Transverse colon (tissue), 4 donors: Measurements from ENCODE around the gene TMEM62. TPM values are rescaled to one million over a fixed set of nuclear protein-coding genes. Genes with fewer than 3 reads are reported as not detected.
A peak's percentile ranks its signal among the peaks of the same experiment; 100 is the strongest.
"Not testable (repeated sequence)": the region's sequence is repeated elsewhere in the genome, so short reads cannot be mapped to it uniquely, and the experiment has no call there.

Experiments used
- DNase-seq: peaks from one replicate; pipeline ENCODE4 v3.0.0-alpha.2; 2019
- H3K27ac ChIP-seq, 4 donors: fragments of 200-600 bp; sonication (generic); 2 replicates each; pipeline ENCODE4 v1.5.1; 2016 to 2018; ENCODE audit warnings: inconsistent platforms in 4 of 4
- H3K27me3 ChIP-seq: fragments of 200-600 bp; sonication (generic); 2 replicates; pipeline ENCODE4 v1.5.1; 2017; ENCODE audit warnings: inconsistent platforms
- H3K36me3 ChIP-seq, 4 donors: fragments of 200-600 bp; sonication (generic); 2 replicates each; pipeline ENCODE4 v1.5.1; 2017 to 2019; ENCODE audit warnings: inconsistent platforms in 4 of 4
- H3K4me1 ChIP-seq, 4 donors: fragments of 200-600 bp; sonication (generic); 2 replicates each; pipeline ENCODE4 v1.5.1; 2017 to 2020; ENCODE audit warnings: inconsistent platforms in 4 of 4
- H3K4me3 ChIP-seq, 4 donors: fragments of 200-600 bp; sonication (generic); 1 replicate in 1 of 4; 2 replicates in 3 of 4; pipeline versions ENCODE4 v1.5.1 to v1.6.1; 2017 to 2019; ENCODE audit warnings: inconsistent platforms in 4 of 4
- H3K9me3 ChIP-seq, 2 donors: fragments of 200-600 bp; sonication (generic); 2 replicates each; pipeline ENCODE4 v1.5.1; 2017 to 2019; ENCODE audit warnings: inconsistent platforms in 2 of 2
- CTCF ChIP-seq, 5 experiments: fragments of 200-600 bp in 3 of 5; fragments of 450-650 bp in 2 of 5; sonication (generic) in 3 of 5; IDR thresholded peaks; 1 replicate in 2 of 5; 2 replicates in 3 of 5; pipeline ENCODE4 v1.5.1; 2016 to 2017; ENCODE audit warnings: antibody characterized with exemption in 5 of 5, inconsistent platforms in 3 of 5, mild to moderate bottlenecking in 2 of 5, moderate library complexity in 1 of 5
- EP300 ChIP-seq: sonication (generic); formaldehyde crosslinking; IDR thresholded peaks from one replicate; pipeline ENCODE4 v1.6.1; 2017; ENCODE audit warnings: antibody characterized with exemption, low read depth
- POLR2A ChIP-seq: fragments of 450-650 bp; IDR thresholded peaks from one replicate; pipeline ENCODE4 v1.6.1; 2016; ENCODE audit warnings: antibody characterized with exemption, mild to moderate bottlenecking, moderate library complexity
- POLR2AphosphoS5 ChIP-seq, 3 donors: sonication (generic); formaldehyde crosslinking; IDR thresholded peaks; one replicate each; pipeline ENCODE4 v1.6.1; 2016; ENCODE audit warnings: antibody characterized with exemption in 3 of 3
- WGBS, 2 donors: methylation state at CpG; one replicate each; pipeline ENCODE4 v1.1.5; 2018; ENCODE audit warnings: low coverage in 1 of 2; 5-methylcytosine and 5-hydroxymethylcytosine counted together
- in situ Hi-C, 4 donors: fragments of 200-750 bp; cut with MboI; loops; one replicate each; pipeline versions ENCODE4 v1.15.0 to v1.15.1; 2017; ENCODE audit warnings: low sequenced_read_pairs in 3 of 4, low pct_ligation_motif_present in 1 of 4, low pct_unique_long_range_greater_than_20kb in 1 of 4
- intact Hi-C: fragments of 100-400 bp; cut with DNase I; formaldehyde crosslinking; loops from one replicate; pipeline ENCODE4 v1.15.1; 2023; ENCODE audit warnings: low total_unique reads
- total RNA-seq, 4 donors: library from RNA; depleted of rRNA; stranded (reverse); fragments of >200 nt; gene quantifications; one replicate each; pipeline ENCODE4 v1.1.0, GENCODE V29; 2016

TMEM62 gene
- total RNA-seq, 4 donors from 2014 or later = 21.3 to 367 (median 39.6) TPM

DNA sequence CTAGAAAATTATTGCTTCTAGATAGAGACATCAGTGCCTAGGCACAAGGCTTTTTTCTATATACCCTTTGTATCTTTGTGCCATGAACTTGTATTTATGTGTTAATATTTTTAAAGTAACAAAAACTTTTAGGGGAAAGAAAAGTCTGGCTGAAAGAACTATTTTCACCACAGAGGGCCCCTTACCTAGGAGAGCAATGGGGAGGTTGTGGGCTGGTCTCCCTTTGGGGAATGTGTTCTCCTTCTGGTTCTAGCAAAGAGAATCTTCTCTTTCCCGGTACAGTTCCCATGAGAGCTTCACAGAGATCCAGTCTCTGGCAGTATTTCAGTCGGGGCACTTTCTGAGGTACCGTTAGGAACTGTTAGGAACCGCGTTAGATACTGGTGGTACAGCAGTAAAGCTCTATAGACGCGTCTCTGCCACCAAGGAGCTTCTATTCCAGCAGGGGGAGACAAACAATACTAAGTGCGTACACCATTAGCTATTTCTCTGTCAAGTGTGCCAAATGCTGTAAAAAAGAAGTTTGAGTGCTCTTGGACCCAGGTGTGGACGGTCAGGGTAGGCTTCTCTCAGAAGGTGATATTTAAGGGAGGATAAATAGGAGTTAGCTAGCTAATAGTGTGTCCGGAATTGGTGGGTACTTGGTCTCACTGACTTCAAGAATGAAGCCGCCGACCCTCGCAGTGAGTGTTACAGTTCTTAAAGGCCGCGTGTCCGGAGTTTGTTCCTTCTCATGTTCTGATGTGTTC lies 92.0 kb downstream of the TMEM62 start:
- Histone ChIP-seq H3K27me3 (no peaks in the 10 kb centered on the region), H3K4me1 (no peaks in the 10 kb centered on the region), H3K4me3 (no peak overlapping the region), H3K36me3 (no peaks in the 10 kb centered on the region), H3K9me3 (no peaks in the 10 kb centered on the region), H3K27ac (no peak overlapping the region)
- TF ChIP-seq CTCF (IDR thresholded peaks at IDR 0.05) (peak; percentile 54 to 64 (median 60)), EP300 (no peak), POLR2AphosphoS5 (IDR thresholded peaks at IDR 0.05) (no peak)
- DNase-seq = peak; percentile 18
- in situ Hi-C loops = loop anchor here in 1 of 4 donors (5.0 kb wide), 1 partner anchor 52 kb away; no protein-coding TSS in a partner anchor
- WGBS, 2 donors = 18 to 40% methylated on average over 2 to 16 of the region's 16 CpGs
- intact Hi-C loops = loop anchor here (10.0 kb wide), 1 partner anchor 59 kb away; no protein-coding TSS in a partner anchor

- WGBS, 2 donors = 90% methylated on average over 12 of the region's 12 CpGs; no CpG with 5 or more reads in 1 of the 2 donors
- in situ Hi-C loops = loop anchor here in 1 of 4 donors (5.0 kb wide), 1 partner anchor 51 kb away; no protein-coding TSS in a partner anchor
- not testable (repeated sequence) for H3K36me3 ChIP-seq
Observed at GRCh38 chr15:43225950-43226255, 92.5 kb downstream of the TMEM62 start.

DNA sequence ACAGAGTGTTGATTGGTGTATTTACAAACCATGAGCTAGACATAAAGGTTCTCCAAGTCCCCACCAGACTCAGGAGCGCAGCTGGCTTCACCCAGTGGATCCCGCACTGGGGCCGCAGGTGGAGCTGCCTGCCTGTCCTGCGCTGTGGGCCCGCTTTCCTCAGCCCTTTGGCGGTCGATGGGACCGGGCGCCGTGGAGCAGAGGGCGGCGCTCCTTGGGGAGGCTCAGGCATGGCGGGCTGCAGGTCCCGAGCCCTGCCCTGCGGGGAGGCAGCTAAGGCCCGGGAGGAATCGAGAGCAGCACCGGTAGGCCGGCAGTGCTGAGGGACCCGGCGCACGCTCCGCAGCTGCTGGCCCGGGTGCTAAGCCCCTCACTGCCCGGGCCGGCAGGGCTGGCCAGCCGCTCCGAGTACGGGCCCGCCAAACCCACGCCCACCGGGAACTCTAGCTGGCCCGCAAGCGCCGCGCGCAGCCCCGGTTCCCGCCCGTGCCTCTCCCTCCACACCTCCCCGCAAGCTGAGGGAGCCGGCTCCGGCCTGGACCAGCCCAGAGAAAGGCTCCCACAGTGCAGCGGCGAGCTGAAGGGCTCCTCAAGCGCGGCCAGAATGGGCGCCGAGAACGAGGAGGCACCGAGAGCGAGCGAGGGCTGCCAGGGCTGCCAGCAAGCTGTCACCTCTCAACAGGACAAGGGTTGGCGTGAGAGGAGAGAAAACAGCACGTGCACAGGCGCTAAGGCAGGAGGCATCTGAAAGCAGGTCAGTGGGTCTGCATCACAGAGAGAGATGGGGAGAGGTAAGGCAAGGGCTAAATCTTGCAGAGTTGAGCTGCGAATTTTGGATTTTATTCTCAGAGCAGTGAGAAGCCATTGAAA lies 93.3 kb downstream of the TMEM62 start:
- Histone ChIP-seq H3K27me3 (no peaks in the 10 kb centered on the region), H3K9me3 (no peaks in the 10 kb centered on the region), H3K4me1 (no peaks in the 10 kb centered on the region), H3K4me3 (no peak overlapping the region), H3K36me3 (no peaks in the 10 kb centered on the region), H3K27ac (no peak overlapping the region)
- DNase-seq = no peak
- in situ Hi-C loops (loop anchor here in 1 of 4 donors (5.0 kb wide), 1 partner anchor 51 kb away; no protein-coding TSS in a partner anchor), intact Hi-C loops (loop anchor here (10.0 kb wide), 1 partner anchor 58 kb away; no protein-coding TSS in a partner anchor)
- no peak for TF ChIP-seq POLR2AphosphoS5 (IDR thresholded peaks at IDR 0.05)
- TF ChIP-seq CTCF (IDR thresholded peaks at IDR 0.05) = no peak
- no peak for TF ChIP-seq POLR2A
- TF ChIP-seq EP300 = no peak
- 86 to 95% methylated on average over 4 to 42 of the region's 57 CpGs for WGBS, 2 donors

More at GRCh38 chr15:43225950-43226255, 92.5 kb downstream of the TMEM62 start:
- not testable (repeated sequence) for H3K27me3 ChIP-seq, DNase-seq, H3K27ac ChIP-seq, H3K4me3 ChIP-seq, H3K4me1 ChIP-seq, H3K9me3 ChIP-seq
- intact Hi-C loops = loop anchor here (10.0 kb wide), 1 partner anchor 59 kb away; no protein-coding TSS in a partner anchor

GRCh38 chr15:43229977-43230376 lies 96.6 kb downstream of the TMEM62 start:
- in situ Hi-C loops (loop anchor here in 2 of 4 donors (5.0 kb wide), 2 partner anchors 47 to 52 kb away; no protein-coding TSS in a partner anchor), intact Hi-C loops (loop anchor here (10.0 kb wide), 1 partner anchor 55 kb away; no protein-coding TSS in a partner anchor)
- Histone ChIP-seq H3K4me3 (no peak overlapping the region), H3K27ac (no peak overlapping the region), H3K4me1 (no peaks in the 10 kb centered on the region), H3K36me3 (no peaks in the 10 kb centered on the region), H3K9me3 (no peaks in the 10 kb centered on the region), H3K27me3 (no peaks in the 10 kb centered on the region)
- TF ChIP-seq POLR2A (no peak), CTCF (IDR thresholded peaks at IDR 0.05) (no peak), EP300 (no peak), POLR2AphosphoS5 (IDR thresholded peaks at IDR 0.05) (no peak)
- WGBS, 2 donors = 82 to 90% methylated on average over 2 to 5 of the region's 5 CpGs
- DNase-seq = no peak
